K562 (cell line): ENCODE results near the gene DLX4.

Experiments used
- CTCF ChIP-seq, 3 experiments: IDR thresholded peaks in 2 of 3; conservative IDR thresholded peaks in 1 of 3; 2 replicates each; pipeline ENCODE4 v1.5.1; 2011 to 2012; ENCODE audit warnings: low read length in 3 of 3, mild to moderate bottlenecking in 3 of 3, control low read depth in 2 of 3, improper control_type of control experiment in 1 of 3, inconsistent platforms in 1 of 3, low read depth in 1 of 3, mixed read lengths in 1 of 3, moderate library complexity in 1 of 3; ENCODE audit not compliant: insufficient read depth in 2 of 3
- ETS1 ChIP-seq: conservative IDR thresholded peaks from 2 replicates; pipeline ENCODE4 v1.6.1; 2011; ENCODE audit warnings: low read depth, mild to moderate bottlenecking, low read length; ENCODE audit not compliant: control insufficient read depth

DNA sequence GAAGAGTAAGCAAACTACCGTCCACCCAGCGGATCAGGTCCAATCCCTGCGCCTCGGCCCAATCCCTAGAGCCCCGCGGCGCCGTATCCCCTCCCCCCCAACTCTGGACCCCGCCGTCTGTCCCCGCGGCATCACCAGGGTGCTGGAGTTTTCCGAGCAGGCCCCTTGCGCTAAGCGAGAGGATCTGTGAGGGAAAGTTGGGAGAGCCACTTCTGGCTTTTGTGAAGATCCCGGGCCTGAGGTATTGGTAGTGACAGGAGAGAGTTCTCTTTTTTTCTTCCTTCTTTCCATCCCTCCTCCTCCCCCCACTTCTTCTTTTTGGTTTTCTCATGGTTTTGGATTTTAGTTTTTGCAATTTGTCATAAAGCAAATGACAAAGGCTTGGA lies 3.5 kb upstream of the DLX4 start:
- no peak for TF ChIP-seq CTCF (IDR thresholded peaks at IDR 0.05 in 2 of 3, conservative IDR thresholded peaks at IDR 0.05 in 1 of 3; ENCODE audit: insufficient read depth in 2 of 3, low read depth in 1 of 3, low read length in 3 of 3)
- no peak for TF ChIP-seq ETS1
